ENCODE results near the gene IRS1.

GRCh38 chr2:226716126-226716525 is 83.5 kb downstream of the IRS1 start:
- TF ChIP-seq CTCF (optimal IDR thresholded peaks at IDR 0.05 in 1 of 3, IDR thresholded peaks at IDR 0.05 in 1 of 3, conservative IDR thresholded peaks at IDR 0.05 in 1 of 3; ENCODE audit: extremely low read depth in 1 of 3, insufficient read depth in 2 of 3, low read length in 3 of 3) (no peak), EZH2 (IDR thresholded peaks at IDR 0.05; ENCODE audit: low read length) (no peak)

Data from keratinocyte (primary cell).